Mucosa of descending colon (tissue), 3 donors: Measurements from ENCODE around the gene OR1L8. TPM values are rescaled to one million over a fixed set of nuclear protein-coding genes. Genes with fewer than 3 reads are reported as not detected.

Experiments used
- ATAC-seq: fragments of 200-7000 bp; cut with Tn5 transposase; one replicate; pipeline ENCODE4 v1.9.1; 2020; ENCODE audit warnings: mild to moderate bottlenecking, moderate library complexity
- DNase-seq, 3 donors: peaks; one replicate each; pipeline ENCODE4 v3.0.0-alpha.2; 2020
- H3K36me3 ChIP-seq: fragments of 200-600 bp; one replicate; pipeline ENCODE4 v1.8.0; 2021; ENCODE audit warnings: low read depth, mild to moderate bottlenecking
- H3K4me1 ChIP-seq: fragments of 200-600 bp; one replicate; pipeline ENCODE4 v1.8.0; 2021; ENCODE audit warnings: low read depth, mild to moderate bottlenecking
- H3K4me3 ChIP-seq: fragments of 200-600 bp; one replicate; pipeline ENCODE4 v1.8.0; 2021; ENCODE audit warnings: mild to moderate bottlenecking
- H3K9me3 ChIP-seq: fragments of 200-600 bp; one replicate; pipeline ENCODE4 v1.8.0; 2021; ENCODE audit warnings: mild to moderate bottlenecking
- intact Hi-C, 2 donors: fragments of 100-400 bp; cut with DNase I in 1 of 2; cut with micrococcal nuclease in 1 of 2; formaldehyde crosslinking; loops; one replicate each; pipeline versions ENCODE4 v1.11.0 to v1.11.1; 2022; cut with DNase I, micrococcal nuclease
- total RNA-seq, 3 donors: library from RNA; stranded (reverse); fragmentation: NEBNext Ultra II Directional in 2 of 3; extraction: Animal tissue kit (Norgen Biotek cat#: 25700) in 2 of 3; gene quantifications; one replicate each; pipeline versions ENCODE4 v1.2.1 to v1.2.4, GENCODE V29; 2021 to 2023
- TF ChIP-seq, protein P1 (sequence below): fragments of 200-600 bp; IDR thresholded peaks from one replicate; pipeline ENCODE4 v1.8.0; 2022; ENCODE audit warnings: antibody characterized with exemption, mild to moderate bottlenecking
- donor health status: DM: no; HTN: no; CAD: no; lungs with moderate emphysema.
- donor health status: DM: no; HTN: no; CAD: no.
- donor health status: DM: no; HTN: yes; CAD: no.

OR1L8 gene
- total RNA-seq, 3 donors from 2014 or later = 0.19 TPM; not detected in 2

DNA sequence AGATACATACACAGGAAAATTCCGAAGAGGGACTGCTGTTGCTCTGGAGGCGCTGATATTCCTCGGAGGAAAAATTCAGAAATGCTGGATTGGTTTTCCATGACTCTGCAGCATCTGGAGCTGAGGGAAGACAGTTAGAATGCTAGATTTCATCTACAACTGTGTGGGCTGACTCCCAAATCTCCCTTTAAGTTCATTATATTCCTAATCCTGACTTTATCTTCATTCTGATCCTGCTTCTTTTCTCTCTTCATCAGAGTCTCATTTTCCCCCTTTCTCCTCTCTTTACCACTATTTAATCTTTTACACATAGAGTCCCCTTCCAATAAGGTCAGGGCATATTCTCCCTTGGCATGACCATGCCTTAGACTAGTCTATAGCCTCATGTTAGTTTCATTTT, 56.0 kb downstream of the OR1L8 start, which contains the start of gene OR1N1:
OR1N1 (minus strand) TSS at position 101 of the 400 bp plus-strand sequence; CDS start at position 101, 0 bp downstream.
- no peak within 1 kb of the TSS for H3K4me3 ChIP-seq
- intact Hi-C loops = no loop called here

DNA sequence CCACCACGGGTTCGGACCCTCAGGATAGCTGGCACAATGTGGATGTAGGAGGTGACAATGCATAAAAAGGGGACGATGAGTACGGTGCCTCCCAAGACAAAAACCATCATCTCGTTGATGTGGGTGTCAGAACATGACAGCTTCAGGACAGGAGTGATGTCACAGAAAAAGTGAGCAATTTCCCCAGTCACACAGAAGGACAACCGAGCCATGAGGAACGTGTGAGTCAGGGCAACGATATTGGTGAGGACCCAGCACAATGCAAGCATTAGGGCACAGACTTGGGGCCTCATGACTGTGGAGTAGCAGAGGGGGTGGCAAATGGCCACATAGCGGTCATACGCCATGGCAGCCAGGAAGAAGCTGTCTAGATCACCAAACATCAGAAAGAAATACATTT, 56.6 kb downstream of the OR1L8 start:
- ATAC-seq (no peak), DNase-seq (no peak)
- intact Hi-C loops = no loop called here
- Histone ChIP-seq H3K4me1 (no peaks in the 10 kb centered on the region), H3K9me3 (no peaks in the 10 kb centered on the region), H3K36me3 (no peaks in the 10 kb centered on the region), H3K4me3 (no peak overlapping the region)
- TF ChIP-seq, protein P1, sequence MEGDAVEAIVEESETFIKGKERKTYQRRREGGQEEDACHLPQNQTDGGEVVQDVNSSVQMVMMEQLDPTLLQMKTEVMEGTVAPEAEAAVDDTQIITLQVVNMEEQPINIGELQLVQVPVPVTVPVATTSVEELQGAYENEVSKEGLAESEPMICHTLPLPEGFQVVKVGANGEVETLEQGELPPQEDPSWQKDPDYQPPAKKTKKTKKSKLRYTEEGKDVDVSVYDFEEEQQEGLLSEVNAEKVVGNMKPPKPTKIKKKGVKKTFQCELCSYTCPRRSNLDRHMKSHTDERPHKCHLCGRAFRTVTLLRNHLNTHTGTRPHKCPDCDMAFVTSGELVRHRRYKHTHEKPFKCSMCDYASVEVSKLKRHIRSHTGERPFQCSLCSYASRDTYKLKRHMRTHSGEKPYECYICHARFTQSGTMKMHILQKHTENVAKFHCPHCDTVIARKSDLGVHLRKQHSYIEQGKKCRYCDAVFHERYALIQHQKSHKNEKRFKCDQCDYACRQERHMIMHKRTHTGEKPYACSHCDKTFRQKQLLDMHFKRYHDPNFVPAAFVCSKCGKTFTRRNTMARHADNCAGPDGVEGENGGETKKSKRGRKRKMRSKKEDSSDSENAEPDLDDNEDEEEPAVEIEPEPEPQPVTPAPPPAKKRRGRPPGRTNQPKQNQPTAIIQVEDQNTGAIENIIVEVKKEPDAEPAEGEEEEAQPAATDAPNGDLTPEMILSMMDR = no peak

More for the DNA sequence above, 56.0 kb downstream of the OR1L8 start, which contains the start of gene OR1N1:
- ATAC-seq (no peak), DNase-seq (no peak)
- H3K4me1 ChIP-seq = no peaks in the 10 kb centered on the region
- H3K36me3 ChIP-seq = no peaks in the 10 kb centered on the region
- TF ChIP-seq, protein P1 = no peak
- H3K9me3 ChIP-seq = no peaks in the 10 kb centered on the region

DNA sequence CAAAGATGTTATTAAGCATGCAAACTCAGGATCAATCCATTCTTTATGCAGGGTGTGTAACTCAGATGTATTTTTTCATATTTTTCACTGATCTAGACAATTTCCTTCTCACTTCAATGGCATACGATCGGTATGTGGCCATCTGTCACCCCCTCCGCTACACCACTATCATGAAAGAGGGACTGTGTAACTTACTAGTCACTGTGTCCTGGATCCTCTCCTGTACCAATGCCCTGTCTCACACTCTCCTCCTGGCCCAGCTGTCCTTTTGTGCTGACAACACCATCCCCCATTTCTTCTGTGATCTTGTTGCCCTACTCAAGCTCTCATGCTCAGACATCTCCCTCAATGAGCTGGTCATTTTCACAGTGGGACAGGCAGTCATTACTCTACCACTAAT, 63.8 kb downstream of the OR1L8 start:
- intact Hi-C loops = no loop called here
- H3K36me3 ChIP-seq = no peaks in the 10 kb centered on the region
- H3K9me3 ChIP-seq = no peaks in the 10 kb centered on the region
- DNase-seq (no peak), ATAC-seq (no peak)
- H3K4me3 ChIP-seq = no peak overlapping the region
- H3K4me1 ChIP-seq = no peaks in the 10 kb centered on the region
- TF ChIP-seq, protein P1 = no peak

DNA sequence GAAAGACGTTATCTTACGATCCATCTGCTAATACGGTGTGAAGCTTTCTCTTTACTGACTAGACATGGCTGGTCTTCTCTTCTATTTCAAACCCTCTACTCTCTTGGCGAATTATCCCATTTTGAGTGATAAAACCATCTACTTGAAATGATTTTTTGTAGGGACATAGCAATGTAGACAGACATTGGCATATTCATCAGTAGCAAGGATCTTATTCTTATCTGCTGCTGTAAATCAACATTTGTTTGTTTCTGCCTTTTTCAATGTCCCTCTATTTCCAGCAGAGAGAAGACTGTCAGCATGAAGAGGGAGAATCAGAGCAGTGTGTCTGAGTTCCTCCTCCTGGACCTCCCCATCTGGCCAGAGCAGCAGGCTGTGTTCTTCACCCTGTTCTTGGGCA, 64.3 kb downstream of the OR1L8 start, which contains the start of gene OR1J4:
OR1J4 (plus strand) TSS at position 301 of the 400 bp plus-strand sequence; CDS start at position 301, 0 bp downstream.
- DNase-seq (no peak), ATAC-seq (no peak)
- H3K4me3 ChIP-seq = no peak within 1 kb of the TSS
- intact Hi-C loops = no loop called here
- H3K36me3 ChIP-seq = no peaks in the 10 kb centered on the region
- no peaks in the 10 kb centered on the region for H3K4me1 ChIP-seq
- TF ChIP-seq, protein P1 = no peak
- H3K9me3 ChIP-seq = no peaks in the 10 kb centered on the region

DNA sequence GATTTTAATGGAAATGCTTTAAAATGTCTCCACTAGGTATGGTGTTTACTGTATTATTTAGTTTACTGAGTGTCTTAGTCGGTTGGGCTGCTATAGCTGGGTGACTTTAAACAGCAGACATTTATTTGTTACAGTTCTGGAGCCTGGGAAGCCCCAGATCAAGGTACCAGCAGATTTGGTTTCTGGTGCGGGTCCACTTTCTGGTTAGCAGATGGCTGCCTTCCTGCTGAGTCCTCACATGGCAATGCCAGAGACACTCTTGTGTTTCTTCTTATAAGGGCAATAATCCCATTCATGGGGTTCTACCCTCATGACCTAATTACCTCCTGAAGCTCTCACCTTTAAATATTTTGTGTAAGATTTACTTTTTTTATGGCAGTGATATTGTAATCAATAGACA, 65.0 kb downstream of the OR1L8 start:
- Histone ChIP-seq H3K9me3 (no peaks in the 10 kb centered on the region), H3K4me1 (no peaks in the 10 kb centered on the region), H3K36me3 (no peaks in the 10 kb centered on the region), H3K4me3 (no peak overlapping the region)
- TF ChIP-seq, protein P1 = no peak
- intact Hi-C loops = no loop called here
- DNase-seq (no peak), ATAC-seq (no peak)

Other genes starting within 250 kb of the OR1L8 start
- 100 to 1,000 TPM in 1 of 3 donors, 10 to 100 TPM in 1, 1 to 10 TPM in 1; 8.8 to 192 (median 15.3) TPM for gene PTGS1, start 212.4 kb downstream of the OR1L8 start, total RNA-seq
- not detected for gene OR1J1, start 105.5 kb downstream of the OR1L8 start, total RNA-seq
- gene OR1J2, start 72.6 kb downstream of the OR1L8 start, total RNA-seq = not detected
- not detected for gene OR1J4, start 64.2 kb downstream of the OR1L8 start, total RNA-seq
- not detected for gene OR1N1, start 56.1 kb downstream of the OR1L8 start, total RNA-seq
- gene OR1N2, start 30.3 kb downstream of the OR1L8 start, total RNA-seq = not detected
- gene OR1Q1, start 31.4 kb upstream of the OR1L8 start, total RNA-seq = not detected
- not detected for gene OR1B1, start 74.2 kb upstream of the OR1L8 start, total RNA-seq
- not detected for gene OR1L1, start 78.3 kb upstream of the OR1L8 start, total RNA-seq
- gene OR1L3, start 91.7 kb upstream of the OR1L8 start, total RNA-seq = not detected
- not detected for gene OR1L4, start 140.6 kb upstream of the OR1L8 start, total RNA-seq
- gene OR1L6, start 158.9 kb upstream of the OR1L8 start, total RNA-seq = not detected
- not detected for gene OR5C1, start 205.5 kb upstream of the OR1L8 start, total RNA-seq
- gene OR1K1, start 216.7 kb upstream of the OR1L8 start, total RNA-seq = not detected
- 10 to 100 TPM; 15.0 to 18.4 (median 17.4) TPM for gene PDCL, start 245.2 kb upstream of the OR1L8 start, total RNA-seq